ENCODE measurements around the gene CSTF3.

- TF ChIP-seq EZH2 (IDR thresholded peaks at IDR 0.05; ENCODE audit: insufficient read depth, low read length) (no peak), CTCF (IDR thresholded peaks at IDR 0.05; ENCODE audit: insufficient read depth, low read depth, low read length) (no peak)
Measured at GRCh38 chr11:33044285-33044756, 117.0 kb downstream of the CSTF3 start.
